Stimulated activated CD4-positive, alpha-beta T cell treated with anti-CD3 and anti-CD28 coated beads, TNF-alpha, amount 100 ng/mL, for 48 hours (primary cell): ENCODE results near the gene GYG1.

ENCODE experiments used
- DNase-seq, 3 donors: peaks; one replicate each; pipeline ENCODE4 v3.0.0-alpha.2; 2020; ENCODE audit warnings: low read depth in 3 of 3

The GYG1 gene

DNA sequence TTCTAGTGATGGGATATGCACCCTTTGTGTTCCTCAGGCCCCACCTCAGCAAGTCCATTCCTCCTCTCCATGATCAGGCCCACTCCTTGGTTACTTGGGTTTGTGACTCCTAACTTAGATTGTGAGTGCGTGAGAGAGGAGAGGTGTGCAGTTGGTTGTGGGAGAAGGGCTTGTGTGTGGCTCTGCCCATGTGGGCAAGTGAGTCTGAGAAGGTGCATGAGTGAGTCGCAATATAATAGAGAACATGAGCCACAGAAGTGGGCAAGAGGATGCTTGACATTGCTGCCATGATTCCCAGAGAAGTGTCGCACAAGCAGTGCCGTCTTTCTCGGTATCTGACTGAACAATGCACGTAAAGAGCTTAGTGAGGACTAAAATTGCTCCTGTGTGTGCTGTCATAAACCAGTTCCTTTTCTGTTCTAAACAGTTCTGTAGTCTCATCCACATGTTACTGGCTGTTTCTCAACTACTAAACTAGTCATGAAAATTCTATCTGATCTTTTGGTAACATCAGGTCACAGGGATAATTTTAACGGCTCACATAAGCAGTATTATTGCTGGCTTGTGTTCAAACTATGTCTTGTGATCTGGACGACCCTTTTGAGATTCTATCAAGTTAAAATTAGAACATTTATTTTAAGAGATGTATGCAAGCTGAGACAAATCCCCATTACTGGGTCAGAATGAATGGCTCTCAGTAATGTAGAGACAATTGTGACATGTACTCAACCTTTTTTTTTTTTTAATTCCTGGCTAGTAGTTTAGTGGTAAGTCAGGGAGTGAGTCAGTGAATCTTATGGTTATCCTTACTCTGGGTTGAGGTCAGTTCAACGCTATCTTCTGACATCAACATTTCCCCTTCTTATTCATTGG lies 25.6 kb downstream of the GYG1 start:
- DNase-seq: no peak

DNA sequence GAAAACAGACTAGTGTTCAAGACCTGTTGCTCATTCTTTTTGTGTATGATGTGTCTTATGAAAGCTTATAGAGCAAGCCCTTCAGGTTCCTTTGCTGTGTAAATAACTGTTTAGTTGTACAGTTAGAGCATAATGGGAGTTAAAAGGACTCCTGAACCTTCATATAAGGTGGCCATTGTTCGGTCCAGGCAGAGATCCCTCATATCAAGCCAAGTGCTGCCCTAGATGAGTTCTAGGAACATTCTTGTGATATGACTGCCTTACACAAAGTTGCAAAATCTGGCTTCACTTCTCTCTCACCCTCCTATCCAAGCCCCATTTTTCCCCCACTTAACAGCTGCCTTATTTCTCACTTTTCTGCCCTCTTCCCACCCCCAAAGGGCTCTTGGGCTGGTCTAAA lies 26.9 kb downstream of the GYG1 start:
- no peak for DNase-seq

DNA sequence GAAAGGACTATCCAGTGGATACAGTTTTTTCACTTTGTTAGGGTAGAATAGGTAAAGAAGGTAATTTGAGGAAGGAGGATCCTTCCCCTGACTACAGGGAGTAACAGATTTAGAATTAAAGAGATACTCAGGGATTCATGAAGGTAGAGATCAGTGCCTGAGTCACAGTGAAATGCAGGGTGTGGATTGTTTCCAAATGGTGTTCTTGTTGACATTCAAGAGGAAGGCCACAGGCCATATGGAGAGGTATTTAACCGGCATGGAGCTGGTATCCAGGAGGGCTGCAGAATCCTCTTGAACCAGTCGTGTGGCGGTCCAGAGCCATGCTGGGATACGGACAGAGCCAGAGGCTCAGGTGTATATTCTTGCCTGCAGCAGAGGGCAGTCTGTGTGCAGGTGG lies 28.2 kb downstream of the GYG1 start:
- DNase-seq: no peak

DNA sequence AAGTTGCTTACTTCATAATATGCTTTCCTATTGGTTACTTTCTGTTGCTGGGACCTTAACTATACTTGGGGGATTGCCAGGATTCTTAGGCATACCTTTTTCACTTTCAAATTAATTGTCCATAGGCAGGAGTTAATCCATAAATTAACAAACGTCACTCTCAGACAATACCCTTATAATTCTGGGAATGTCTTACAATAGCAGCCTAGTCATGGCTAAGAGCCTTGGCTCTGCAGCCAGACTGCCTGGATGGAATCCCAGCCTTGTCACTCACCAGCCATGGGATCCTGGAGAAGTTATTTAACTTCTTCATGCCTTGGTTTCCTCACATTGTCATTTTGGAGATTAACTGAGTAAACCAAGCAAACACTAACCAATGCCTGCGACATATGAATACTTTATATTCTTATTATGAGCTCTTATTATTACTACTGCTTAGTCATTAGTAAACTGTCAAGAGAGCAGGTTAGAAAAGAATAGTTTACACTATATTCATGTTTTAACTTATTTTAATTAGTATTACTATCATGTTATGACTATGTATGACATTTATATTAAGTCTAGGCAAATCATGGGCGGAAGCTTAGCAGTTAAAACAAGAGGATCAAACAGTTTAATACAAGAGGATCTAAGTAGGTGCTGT lies 29.0 kb downstream of the GYG1 start:
- no peak for DNase-seq

DNA sequence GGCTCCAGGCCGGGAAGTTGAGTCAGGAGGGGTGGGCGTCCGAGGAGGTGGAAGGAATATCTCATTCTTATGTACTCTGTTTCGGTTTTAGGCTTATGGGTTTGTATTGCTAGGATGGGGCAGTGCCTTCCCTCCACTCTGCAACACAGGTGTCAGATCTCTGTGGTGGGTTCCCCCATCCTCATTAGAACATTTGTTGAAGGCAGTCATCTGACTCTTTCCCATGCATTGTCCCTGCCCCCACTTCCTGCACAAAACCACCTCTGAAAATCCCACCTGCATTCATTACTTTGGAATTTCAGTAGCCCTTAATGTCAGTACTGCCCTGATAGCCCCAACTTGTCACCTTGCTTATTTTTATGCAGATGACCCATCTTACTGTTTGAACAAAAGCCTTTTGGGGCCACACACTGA lies 29.5 kb downstream of the GYG1 start:
- DNase-seq: no peak

DNA sequence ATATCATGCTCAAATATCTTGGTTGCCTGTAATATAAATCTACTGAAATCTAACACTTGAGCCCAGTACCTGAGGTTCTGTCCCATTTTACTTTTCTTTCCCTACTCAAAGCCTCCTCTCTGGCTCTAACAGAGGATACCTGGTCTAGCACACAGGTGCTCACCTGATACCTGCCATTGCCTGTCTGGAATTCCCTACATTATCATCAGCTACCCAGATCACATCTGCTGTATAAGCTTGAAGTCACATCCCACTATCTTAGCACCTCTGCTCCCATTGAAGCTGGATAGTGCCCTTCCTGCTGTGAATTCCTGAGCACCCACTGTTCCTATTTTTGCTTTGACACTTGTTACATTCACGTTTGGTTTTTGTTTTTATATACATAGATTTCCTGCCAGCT lies 30.5 kb downstream of the GYG1 start:
- no peak for DNase-seq

DNA sequence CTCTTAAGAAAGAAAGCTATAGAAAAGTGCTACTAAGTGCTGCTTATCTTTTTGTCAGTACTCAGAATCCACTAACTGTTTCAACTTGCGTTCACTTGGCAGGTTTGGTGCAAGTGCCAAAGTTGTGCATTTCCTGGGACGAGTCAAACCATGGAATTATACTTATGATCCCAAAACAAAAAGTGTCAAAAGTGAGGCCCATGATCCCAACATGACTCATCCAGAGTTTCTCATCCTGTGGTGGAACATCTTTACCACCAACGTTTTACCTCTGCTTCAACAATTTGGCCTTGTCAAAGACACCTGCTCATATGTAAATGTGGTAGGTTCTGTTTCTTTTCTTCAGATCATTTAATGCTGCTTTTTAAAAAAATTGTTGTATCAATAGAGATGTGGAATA lies 32.6 kb downstream of the GYG1 start:
- no peak for DNase-seq

DNA sequence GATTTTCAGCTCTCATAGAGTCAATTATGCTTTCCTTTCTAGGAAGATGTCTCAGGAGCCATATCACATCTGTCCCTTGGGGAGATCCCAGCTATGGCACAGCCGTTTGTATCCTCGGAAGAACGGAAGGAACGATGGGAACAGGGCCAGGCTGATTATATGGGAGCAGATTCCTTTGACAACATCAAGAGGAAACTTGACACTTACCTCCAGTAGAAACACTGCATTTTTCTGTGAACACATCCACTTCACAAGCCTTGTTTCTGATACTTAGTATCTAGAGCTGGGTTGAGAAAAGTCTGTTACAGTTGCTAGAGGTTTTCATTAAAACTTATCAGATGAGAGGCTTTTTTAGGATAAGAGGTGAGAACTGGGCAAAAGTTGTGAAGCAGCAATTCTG lies 35.4 kb downstream of the GYG1 start:
- no peak for DNase-seq

DNA sequence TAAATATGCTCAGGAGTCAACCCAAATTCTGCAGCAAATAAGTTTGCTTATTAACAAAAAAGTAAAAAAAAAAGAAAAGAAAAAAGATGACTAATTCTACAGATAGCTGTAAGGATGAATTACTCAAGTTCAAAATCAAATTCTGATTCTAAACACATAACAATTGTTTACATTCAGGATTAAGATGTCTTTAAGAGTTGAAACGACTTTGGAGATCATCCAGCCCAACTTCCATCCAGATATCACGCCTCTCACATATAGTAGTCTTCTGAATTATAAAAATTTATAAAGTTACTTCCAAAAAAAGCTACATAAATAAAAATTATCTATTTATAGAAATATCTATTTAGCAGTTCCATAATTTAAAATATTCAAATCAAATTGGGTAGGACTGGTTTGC lies 39.8 kb downstream of the GYG1 start:
- no peak for DNase-seq

DNA sequence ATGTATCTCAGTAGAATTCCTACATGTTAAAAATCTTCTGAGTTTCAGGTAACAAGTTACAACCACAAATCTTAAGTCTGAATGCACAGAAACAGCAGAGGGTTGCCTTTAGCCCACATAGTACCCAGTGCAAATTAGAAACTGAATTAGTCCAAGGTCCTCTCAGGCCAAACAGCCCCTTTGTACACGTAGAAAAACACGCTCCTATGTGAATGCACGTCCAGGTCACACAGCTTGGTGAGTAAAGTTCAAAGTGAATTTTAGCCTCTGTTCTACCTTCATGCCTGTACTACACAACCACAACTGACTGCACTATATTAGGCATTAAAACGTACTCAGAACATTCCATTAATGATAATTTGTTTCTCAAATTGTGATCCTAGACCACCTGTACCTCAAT lies 46.3 kb downstream of the GYG1 start:
- DNase-seq: no peak

DNA sequence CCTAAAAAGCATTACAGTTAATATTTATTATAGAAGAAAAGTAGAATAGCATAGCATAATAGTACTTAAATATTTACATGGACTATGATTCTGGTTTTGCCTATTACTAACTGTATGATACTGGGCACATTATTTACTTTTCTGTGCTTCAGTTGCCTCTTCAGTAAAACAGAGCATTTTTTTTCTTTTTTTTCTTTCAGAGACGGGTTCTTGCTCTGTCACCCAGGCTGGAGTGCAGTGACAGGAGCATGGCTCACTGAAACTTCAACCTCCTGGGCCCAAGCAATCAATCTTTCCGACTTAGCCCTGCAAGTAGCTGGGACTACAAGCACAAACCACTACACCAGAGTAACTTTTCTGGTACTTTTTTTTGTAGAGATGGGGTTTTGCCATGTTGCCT lies 47.0 kb downstream of the GYG1 start:
- no peak for DNase-seq

DNA sequence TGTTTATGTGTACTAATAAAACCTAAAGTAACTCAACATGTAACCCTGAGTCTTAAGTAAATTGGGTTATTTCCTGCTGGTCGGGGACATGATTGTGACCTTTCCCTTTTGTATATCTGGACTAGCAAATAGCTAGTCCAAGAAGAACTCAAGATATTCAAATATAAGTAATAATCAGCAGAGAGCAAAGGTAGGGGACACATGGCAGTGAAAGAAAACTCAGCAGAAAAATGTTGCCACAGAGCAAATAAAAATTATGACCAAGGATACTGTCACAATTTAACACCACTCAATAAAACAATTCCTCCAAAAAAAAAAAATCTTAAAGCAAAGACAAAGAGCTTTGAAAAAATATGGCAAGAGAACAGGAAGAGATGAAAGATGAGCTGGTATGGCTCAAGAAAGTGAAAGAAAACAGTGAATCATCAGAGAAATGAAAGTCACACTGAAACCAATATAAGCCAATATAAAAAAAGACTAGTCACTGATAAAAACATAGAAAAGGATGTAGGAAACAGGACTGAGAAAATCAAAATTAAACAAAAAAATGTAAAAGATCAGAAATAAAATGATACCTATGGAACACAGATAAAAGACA lies 51.5 kb downstream of the GYG1 start:
- DNase-seq: no peak

DNA sequence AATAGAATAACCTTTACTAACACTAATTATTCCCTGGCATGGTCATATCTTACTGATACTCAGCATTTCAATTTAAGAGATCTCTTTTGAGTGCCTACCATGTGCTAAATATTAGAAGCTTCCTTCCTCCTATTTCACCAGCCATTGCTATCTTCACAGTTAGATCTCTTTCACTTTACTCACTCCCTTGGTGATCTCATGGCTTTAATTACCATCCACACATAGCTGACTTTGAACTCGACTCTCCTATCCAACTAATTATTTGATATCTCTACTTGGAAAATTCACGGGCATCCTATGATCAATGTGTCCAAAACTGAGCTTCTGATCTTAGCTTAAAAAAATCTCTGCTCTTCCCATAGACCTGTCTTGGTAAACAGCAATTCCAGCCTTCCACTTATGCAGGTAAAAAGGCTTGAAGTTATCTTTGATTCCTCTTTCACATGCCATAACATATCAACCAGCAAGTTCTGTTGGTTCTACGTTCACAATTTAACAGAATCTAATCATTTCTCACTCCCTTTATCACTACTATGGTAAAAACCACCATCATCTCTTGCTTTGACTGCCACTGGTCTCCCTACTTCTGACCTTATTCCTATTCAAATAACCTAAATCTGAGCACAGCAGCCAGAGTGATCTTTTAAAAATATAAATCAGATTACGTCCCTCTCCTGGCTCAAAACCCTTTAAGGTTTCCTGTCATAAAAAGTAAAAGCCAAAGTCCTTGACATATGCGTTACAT lies 53.2 kb downstream of the GYG1 start:
- DNase-seq: no peak

DNA sequence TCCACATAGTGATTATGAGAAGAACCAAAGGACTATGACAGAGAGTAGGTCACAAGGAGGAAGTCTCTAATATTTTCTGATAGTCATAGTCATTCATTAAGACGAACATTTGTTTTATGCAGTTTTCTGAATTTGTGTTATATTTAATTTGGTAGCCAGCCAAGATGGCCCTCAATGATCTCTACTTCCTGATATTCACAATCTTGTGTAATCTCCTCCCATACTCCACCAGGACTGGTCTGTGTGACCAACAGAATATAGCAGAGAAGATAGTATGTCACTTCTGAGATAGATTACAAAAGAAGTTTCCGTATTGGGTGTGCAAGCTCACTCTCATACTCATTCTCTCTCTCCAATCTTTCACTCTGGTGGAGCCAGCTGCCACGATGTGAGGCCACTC lies 64.2 kb downstream of the GYG1 start:
- DNase-seq: no peak

DNA sequence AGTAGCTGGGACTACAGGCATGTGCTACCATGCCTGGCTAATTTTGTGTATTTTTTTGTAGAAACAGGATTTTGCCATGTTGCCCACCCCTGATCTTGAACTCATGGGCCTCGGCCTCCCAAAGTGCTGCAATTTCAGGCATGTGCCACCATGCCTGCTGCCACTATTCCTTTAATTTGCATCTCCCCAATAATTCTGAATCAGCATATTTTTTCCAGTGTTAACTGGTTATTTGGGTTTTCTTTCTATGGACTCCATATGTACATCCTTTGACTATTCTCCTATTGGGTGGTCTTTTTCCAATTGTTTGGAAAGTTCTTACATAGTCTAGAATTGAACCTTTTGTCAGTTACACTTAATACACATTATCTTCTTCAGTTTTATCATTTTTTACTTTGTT lies 66.9 kb downstream of the GYG1 start:
- no peak for DNase-seq

DNA sequence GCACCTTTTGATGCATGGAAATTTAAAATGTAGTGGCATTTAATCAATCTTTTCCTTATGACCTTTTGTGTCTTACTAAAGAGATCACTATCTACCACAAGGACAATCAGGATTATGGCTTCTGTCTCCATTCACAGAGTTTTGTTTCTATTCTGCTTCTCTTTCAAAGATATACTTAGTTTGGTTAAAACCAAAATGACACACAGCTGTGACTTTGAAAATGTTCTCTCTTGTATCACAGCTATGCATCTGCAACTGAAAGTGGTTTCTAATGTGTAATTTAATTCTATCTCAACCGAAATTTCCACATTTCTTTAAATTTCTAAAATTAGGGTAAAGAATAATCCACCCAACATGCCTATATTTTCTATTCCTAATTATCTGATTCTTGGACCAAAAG lies 67.3 kb downstream of the GYG1 start:
- DNase-seq: no peak

DNA sequence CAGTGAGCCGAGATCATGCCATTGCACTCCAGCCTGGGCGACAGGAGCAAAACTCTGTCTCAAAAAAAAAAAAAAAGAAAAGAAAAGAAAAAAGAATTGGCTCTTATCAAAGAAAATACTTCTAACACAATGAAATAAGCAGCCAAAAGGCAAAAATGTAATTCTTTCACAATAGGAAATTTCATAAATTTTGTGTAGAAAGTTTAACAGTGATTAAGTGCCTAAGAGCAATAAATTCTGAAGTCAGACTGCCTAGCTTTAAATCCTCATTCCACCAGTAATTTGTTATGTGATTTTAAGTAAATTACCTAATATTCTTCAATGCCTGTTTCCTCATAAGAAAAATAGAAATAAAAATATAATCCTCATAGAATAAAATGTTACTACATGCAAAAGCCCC lies 70.4 kb downstream of the GYG1 start:
- no peak for DNase-seq

DNA sequence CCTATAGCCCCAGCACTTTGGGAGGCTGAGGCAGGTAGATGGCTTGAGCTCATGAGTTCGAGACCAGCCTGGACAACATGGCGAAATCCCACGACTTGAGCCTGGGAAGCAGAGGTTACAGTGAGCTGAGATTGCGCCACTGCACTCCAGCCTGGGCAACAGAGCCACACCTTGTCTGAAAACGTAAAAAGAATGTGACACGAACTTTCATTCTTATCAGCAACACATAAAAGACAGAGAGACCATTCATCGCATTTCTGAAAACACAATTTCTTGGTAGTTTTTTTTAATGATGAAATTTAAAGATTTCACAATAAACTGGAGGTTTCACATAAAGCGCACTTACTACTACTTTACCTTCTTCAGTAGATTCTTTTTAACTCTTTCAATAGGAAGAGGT lies 76.5 kb downstream of the GYG1 start:
- no peak for DNase-seq
